ENCODE data around the gene SDC1. TPM values are rescaled to one million over a fixed set of nuclear protein-coding genes. Genes with fewer than 3 reads are reported as not detected.
A peak's percentile ranks its signal among the peaks of the same experiment; 100 is the strongest.

SDC1 gene
- polyA plus RNA-seq, 4 donors: 36.9 to 89.9 (median 58.3) TPM

DNA sequence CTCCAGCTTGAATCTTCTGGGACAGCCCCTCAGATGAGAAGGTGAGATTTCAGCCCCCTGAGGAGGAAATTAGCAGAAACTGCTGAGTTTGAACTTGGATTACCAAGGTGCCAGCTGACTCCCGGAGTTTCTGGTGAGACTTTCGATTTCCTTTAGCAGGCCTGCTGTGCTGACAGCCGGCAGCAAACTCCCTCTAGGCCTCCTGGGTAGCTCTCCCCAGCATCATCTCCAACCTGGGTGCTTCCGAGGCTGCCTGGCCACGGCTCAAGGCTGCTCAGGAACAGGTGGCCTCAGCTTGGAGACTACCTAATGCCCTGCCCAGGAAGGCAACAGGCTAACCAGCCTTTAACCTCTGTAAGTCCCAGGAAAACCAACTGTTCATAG, 16.5 kb downstream of the SDC1 start:
- peak overlapping the region; percentile 68 to 94 (median 81) for H3K27ac ChIP-seq (ENCODE audit: low read depth in 1 of 3, low read length in 2 of 3)
- no peak overlapping the region for H3K4me3 ChIP-seq (ENCODE audit: low read depth in 1 of 3, low read length in 3 of 3)
- DNase-seq: peak; percentile 65 to 77

DNA sequence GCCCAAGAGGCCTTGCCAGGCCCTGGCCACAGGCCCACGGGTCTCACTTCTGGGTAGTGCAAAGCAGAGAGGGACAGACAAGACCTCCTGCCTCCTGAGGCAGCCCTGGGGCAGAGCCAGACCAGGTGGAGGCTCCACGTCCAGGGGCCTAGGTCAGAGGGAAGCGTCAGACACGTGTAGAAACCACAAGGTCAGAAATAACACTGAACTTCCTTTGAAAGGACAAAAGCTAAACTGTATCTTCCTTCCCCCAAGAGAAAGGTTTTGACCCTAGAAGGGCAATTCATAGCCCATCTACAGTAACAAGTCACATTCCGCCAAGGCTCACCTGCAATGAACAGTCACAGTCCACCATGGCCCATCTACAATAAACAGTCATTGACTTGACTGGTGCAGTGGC, 17.9 kb downstream of the SDC1 start:
- Histone ChIP-seq H3K27me3 (ENCODE audit: control insufficient read depth in 3 of 3, insufficient read depth in 3 of 3, low read length in 3 of 3) (no peaks in the 10 kb centered on the region), H3K4me3 (ENCODE audit: low read depth in 1 of 3, low read length in 3 of 3) (no peak overlapping the region), H3K4me1 (ENCODE audit: control insufficient read depth in 3 of 3, insufficient read depth in 2 of 3, low read depth in 1 of 3, low read length in 2 of 3) (peaks cover 7 to 38% (median 7%) of the 10 kb centered on the region in 3 donors), H3K27ac (ENCODE audit: low read depth in 1 of 3, low read length in 2 of 3) (peak overlapping the region in 2 of 3 donors; percentile 33 to 51), H3K36me3 (ENCODE audit: control insufficient read depth in 3 of 3, insufficient read depth in 2 of 3, low read depth in 1 of 3, low read length in 3 of 3) (peaks cover 0 to 77% (median 14%) of the 10 kb centered on the region in 3 donors), H3K9me3 (ENCODE audit: control insufficient read depth in 2 of 2, insufficient read depth in 1 of 2, low read depth in 1 of 2, low read length in 1 of 2) (no peaks in the 10 kb centered on the region)
- FAIRE-seq (no peak), DNase-seq (no peak)
- WGBS, 3 donors: 55 to 64% (median 60%) methylated on average over 5 of the region's 5 CpGs

More for the DNA sequence above, 16.5 kb downstream of the SDC1 start:
- Histone ChIP-seq H3K9me3 (ENCODE audit: control insufficient read depth in 2 of 2, insufficient read depth in 1 of 2, low read depth in 1 of 2, low read length in 1 of 2) (no peaks in the 10 kb centered on the region), H3K27me3 (ENCODE audit: control insufficient read depth in 3 of 3, insufficient read depth in 3 of 3, low read length in 3 of 3) (no peaks in the 10 kb centered on the region), H3K36me3 (ENCODE audit: control insufficient read depth in 3 of 3, insufficient read depth in 2 of 3, low read depth in 1 of 3, low read length in 3 of 3) (peaks cover 0 to 76% (median 8%) of the 10 kb centered on the region in 3 donors), H3K4me1 (ENCODE audit: control insufficient read depth in 3 of 3, insufficient read depth in 2 of 3, low read depth in 1 of 3, low read length in 2 of 3) (peaks cover 7 to 53% (median 7%) of the 10 kb centered on the region in 3 donors)
- no peak for FAIRE-seq
- 12 to 33% (median 29%) methylated on average over 5 of the region's 5 CpGs for WGBS, 3 donors

DNA sequence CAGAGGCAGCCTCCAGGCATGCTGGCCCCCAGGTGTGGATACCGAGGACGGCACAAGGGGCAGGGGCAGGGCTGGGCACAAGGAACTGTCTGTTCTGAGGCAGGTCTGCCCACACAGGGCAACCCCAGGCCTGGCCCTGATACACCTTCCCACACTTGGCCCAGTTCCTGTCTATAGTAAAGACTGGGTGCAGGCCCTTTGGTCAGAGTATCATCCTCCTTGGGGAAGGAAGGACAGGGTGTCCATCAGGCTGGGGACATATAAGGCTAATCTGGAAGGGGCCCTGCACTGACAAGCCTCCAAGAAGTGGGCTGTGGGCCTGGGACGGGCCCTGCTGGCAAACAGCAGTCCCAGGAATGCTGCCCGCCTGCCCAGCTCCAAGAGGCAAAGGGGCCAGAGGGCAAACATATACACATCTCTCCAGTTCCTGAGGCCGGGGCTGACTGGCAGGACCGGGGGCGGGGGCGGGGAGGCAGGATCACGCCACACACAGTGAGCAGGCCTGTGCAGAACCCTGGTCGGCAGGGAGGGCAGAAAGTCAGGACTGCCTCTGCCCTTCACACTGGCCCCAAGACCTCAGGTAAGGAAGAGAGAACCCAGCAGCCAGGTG, 18.9 kb downstream of the SDC1 start:
- Histone ChIP-seq H3K9me3 (ENCODE audit: control insufficient read depth in 2 of 2, insufficient read depth in 1 of 2, low read depth in 1 of 2, low read length in 1 of 2) (no peaks in the 10 kb centered on the region), H3K4me3 (ENCODE audit: low read depth in 1 of 3, low read length in 3 of 3) (no peak overlapping the region), H3K36me3 (ENCODE audit: control insufficient read depth in 3 of 3, insufficient read depth in 2 of 3, low read depth in 1 of 3, low read length in 3 of 3) (peaks cover 0 to 76% (median 17%) of the 10 kb centered on the region in 3 donors), H3K27me3 (ENCODE audit: control insufficient read depth in 3 of 3, insufficient read depth in 3 of 3, low read length in 3 of 3) (no peaks in the 10 kb centered on the region), H3K4me1 (ENCODE audit: control insufficient read depth in 3 of 3, insufficient read depth in 2 of 3, low read depth in 1 of 3, low read length in 2 of 3) (peaks cover 7 to 37% (median 7%) of the 10 kb centered on the region in 3 donors), H3K27ac (ENCODE audit: low read depth in 1 of 3, low read length in 2 of 3) (peak overlapping the region in 2 of 3 donors; percentile 33 to 40)
- FAIRE-seq (no peak), DNase-seq (peak in 1 of 2 donors; percentile 57)
- WGBS, 3 donors: 44 to 61% (median 53%) methylated on average over 10 of the region's 10 CpGs

DNA sequence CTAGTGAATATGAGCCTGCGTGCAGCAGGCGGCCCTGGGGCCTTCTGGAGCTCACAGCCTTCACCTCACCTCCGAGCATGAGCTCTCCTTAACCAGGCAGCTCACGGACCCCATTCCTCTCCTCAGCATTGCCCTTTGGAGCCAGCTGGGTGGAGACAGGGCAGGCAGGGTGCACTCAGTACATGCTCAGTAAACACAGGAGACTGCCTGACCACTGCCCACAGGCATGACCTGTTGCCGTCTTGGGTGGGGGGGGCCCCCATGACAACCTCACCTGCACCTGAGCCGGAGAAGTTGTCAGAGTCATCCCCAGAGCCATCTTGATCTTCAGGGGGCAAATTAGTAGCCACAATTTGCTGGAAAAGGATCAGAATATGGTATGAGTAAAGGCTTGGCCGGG, 19.9 kb downstream of the SDC1 start:
- Histone ChIP-seq H3K4me3 (ENCODE audit: low read depth in 1 of 3, low read length in 3 of 3) (no peak overlapping the region), H3K27ac (ENCODE audit: low read depth in 1 of 3, low read length in 2 of 3) (peak overlapping the region in 1 of 3 donors; percentile 40), H3K9me3 (ENCODE audit: control insufficient read depth in 2 of 2, insufficient read depth in 1 of 2, low read depth in 1 of 2, low read length in 1 of 2) (no peaks in the 10 kb centered on the region), H3K4me1 (ENCODE audit: control insufficient read depth in 3 of 3, insufficient read depth in 2 of 3, low read depth in 1 of 3, low read length in 2 of 3) (peaks cover 7 to 31% (median 7%) of the 10 kb centered on the region in 3 donors), H3K27me3 (ENCODE audit: control insufficient read depth in 3 of 3, insufficient read depth in 3 of 3, low read length in 3 of 3) (no peaks in the 10 kb centered on the region), H3K36me3 (ENCODE audit: control insufficient read depth in 3 of 3, insufficient read depth in 2 of 3, low read depth in 1 of 3, low read length in 3 of 3) (peaks cover 0 to 78% (median 17%) of the 10 kb centered on the region in 3 donors)
- no peak for DNase-seq
- no peak for FAIRE-seq
- WGBS, 3 donors: 81 to 93% (median 91%) methylated on average over 7 of the region's 7 CpGs

DNA sequence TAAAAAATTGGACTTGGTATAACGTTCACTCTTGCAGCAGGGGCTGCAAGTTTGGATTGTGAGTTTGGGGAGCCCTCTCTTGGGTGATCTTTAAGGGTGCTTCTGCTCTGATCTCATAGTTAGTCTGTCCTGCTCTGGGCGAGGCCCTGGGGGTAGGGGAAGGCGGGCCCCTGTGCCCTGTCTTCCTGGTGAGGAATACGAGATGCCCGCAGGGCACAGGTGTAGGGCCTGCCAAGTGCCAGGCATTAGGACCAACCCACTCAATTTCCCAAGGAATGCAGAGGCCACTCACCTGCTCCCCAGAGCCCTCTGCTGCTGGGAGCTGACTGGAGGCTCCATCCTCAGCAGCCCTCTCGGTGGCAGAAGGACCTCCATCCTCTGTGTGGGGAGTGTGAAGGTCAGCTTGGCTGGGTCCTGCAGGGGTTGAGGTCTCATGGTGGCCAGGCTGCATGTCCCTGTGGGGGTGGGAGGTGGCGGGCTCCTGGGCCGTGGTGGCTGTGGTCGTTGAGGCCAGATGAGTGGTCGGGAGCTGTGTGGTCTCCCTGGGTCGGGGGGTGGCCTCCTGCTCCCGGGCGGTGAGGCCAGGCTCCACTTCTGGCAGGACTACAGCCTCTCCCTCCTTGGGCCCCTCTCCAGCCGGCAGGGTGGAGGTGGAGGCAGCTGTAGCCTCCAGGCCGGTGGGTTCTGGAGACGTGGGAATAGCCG, 21.3 kb downstream of the SDC1 start:
- Histone ChIP-seq H3K27me3 (ENCODE audit: control insufficient read depth in 3 of 3, insufficient read depth in 3 of 3, low read length in 3 of 3) (no peaks in the 10 kb centered on the region), H3K36me3 (ENCODE audit: control insufficient read depth in 3 of 3, insufficient read depth in 2 of 3, low read depth in 1 of 3, low read length in 3 of 3) (peaks cover 0 to 69% (median 17%) of the 10 kb centered on the region in 3 donors), H3K9me3 (ENCODE audit: control insufficient read depth in 2 of 2, insufficient read depth in 1 of 2, low read depth in 1 of 2, low read length in 1 of 2) (no peaks in the 10 kb centered on the region), H3K4me3 (ENCODE audit: low read depth in 1 of 3, low read length in 3 of 3) (no peak overlapping the region), H3K4me1 (ENCODE audit: control insufficient read depth in 3 of 3, insufficient read depth in 2 of 3, low read depth in 1 of 3, low read length in 2 of 3) (peaks cover 6 to 31% (median 8%) of the 10 kb centered on the region in 3 donors), H3K27ac (ENCODE audit: low read depth in 1 of 3, low read length in 2 of 3) (no peak overlapping the region)
- FAIRE-seq (no peak), DNase-seq (no peak)
- 84 to 86% (median 85%) methylated on average over 16 to 17 of the region's 17 CpGs for WGBS, 3 donors

DNA sequence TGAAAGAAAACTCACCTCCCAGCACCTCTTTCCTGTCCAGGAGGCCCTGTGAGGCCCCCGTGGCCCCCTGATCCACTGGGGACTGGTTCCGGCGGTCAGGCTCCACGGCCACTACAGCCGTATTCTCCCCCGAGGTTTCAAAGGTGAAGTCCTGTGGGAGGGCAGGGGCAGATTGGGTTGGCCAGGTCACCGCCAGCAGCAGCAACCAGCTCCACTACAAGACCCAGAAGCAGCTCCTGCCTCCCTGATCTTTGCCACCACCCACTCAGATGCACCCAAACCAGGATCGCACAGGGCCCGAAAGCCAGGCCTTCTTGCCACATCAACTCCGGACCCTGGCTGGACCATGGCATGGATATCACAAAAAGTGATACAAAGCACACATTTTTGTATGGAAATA, 21.9 kb downstream of the SDC1 start:
- H3K4me3 ChIP-seq (ENCODE audit: low read depth in 1 of 3, low read length in 3 of 3): no peak overlapping the region
- H3K9me3 ChIP-seq (ENCODE audit: control insufficient read depth in 2 of 2, insufficient read depth in 1 of 2, low read depth in 1 of 2, low read length in 1 of 2): no peaks in the 10 kb centered on the region
- no peak for DNase-seq
- peaks cover 0 to 68% (median 17%) of the 10 kb centered on the region in 3 donors for H3K36me3 ChIP-seq (ENCODE audit: control insufficient read depth in 3 of 3, insufficient read depth in 2 of 3, low read depth in 1 of 3, low read length in 3 of 3)
- H3K4me1 ChIP-seq (ENCODE audit: control insufficient read depth in 3 of 3, insufficient read depth in 2 of 3, low read depth in 1 of 3, low read length in 2 of 3): peaks cover 9 to 31% (median 12%) of the 10 kb centered on the region in 3 donors
- H3K27ac ChIP-seq (ENCODE audit: low read depth in 1 of 3, low read length in 2 of 3): no peak overlapping the region
- WGBS, 3 donors: 92 to 95% (median 94%) methylated on average over 10 of the region's 10 CpGs
- no peaks in the 10 kb centered on the region for H3K27me3 ChIP-seq (ENCODE audit: control insufficient read depth in 3 of 3, insufficient read depth in 3 of 3, low read length in 3 of 3)
- FAIRE-seq: no peak

DNA sequence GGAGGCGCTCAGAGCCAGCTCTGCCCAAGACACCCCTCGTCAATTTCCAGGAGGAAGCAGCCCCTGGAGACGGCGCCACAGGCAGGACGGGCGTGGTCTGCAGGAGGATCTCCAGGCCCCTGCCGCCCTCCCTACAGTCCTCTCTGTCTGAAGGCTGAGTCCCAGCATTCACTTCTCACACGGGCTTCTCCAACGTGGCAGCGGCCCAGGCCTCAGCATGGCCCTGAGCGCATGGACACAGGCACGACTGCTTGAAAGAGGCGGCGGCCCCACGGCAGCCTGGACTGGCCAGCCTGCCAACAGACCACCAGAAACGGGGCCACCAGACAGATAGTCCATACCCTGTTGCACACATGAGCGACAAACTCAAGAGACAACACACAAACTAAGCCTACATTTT, 23.3 kb downstream of the SDC1 start:
- Histone ChIP-seq H3K27ac (ENCODE audit: low read depth in 1 of 3, low read length in 2 of 3) (no peak overlapping the region), H3K27me3 (ENCODE audit: control insufficient read depth in 3 of 3, insufficient read depth in 3 of 3, low read length in 3 of 3) (no peaks in the 10 kb centered on the region), H3K4me1 (ENCODE audit: control insufficient read depth in 3 of 3, insufficient read depth in 2 of 3, low read depth in 1 of 3, low read length in 2 of 3) (peaks cover 5 to 24% (median 7%) of the 10 kb centered on the region in 3 donors), H3K9me3 (ENCODE audit: control insufficient read depth in 2 of 2, insufficient read depth in 1 of 2, low read depth in 1 of 2, low read length in 1 of 2) (no peaks in the 10 kb centered on the region), H3K36me3 (ENCODE audit: control insufficient read depth in 3 of 3, insufficient read depth in 2 of 3, low read depth in 1 of 3, low read length in 3 of 3) (peaks cover 0 to 64% (median 17%) of the 10 kb centered on the region in 3 donors), H3K4me3 (ENCODE audit: low read depth in 1 of 3, low read length in 3 of 3) (no peak overlapping the region)
- DNase-seq (no peak), FAIRE-seq (no peak)
- 87 to 88% (median 88%) methylated on average over 17 of the region's 17 CpGs for WGBS, 3 donors

DNA sequence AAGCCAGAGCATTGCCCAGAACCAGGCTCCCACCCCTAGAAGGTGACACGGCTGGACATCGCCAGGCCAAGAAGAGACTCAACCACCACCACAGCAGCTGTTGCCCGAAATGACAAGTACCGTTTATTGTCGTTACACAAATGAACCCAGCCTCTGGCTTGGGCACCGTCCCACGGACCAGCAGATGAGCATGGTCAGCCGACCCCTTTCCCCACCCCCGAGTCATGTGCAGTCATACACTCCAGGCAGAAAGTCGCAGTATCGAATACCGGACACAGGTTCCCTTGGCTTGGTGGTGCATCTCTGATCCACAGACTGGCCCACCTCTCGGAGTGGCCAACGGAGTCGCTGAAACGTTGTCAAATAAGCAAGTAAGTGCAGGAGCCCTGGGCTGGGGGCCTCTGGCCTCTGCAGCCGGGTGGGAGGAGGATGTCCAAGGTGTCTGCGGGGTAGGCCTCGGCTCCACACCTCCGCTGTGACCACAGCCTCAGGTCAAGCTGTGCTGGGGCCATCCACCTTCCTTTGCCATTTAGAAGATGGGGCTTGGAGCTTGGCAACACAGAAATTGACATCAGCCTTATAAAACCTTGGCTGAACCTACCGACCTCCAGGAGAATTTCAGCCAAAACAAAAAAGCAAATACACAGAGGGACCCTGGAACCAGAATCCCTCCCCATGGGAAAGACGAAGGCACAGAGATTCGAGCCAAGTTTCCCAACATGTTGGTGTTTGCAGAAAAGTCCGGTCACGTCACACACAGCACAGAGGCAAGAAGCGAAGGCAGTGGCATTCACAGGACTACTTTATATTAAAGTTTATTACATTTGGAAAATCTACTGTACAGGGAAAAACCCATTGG, 24.0 kb downstream of the SDC1 start:
- DNase-seq (no peak), FAIRE-seq (no peak)
- Histone ChIP-seq H3K4me1 (ENCODE audit: control insufficient read depth in 3 of 3, insufficient read depth in 2 of 3, low read depth in 1 of 3, low read length in 2 of 3) (peaks cover 5 to 23% (median 7%) of the 10 kb centered on the region in 3 donors), H3K9me3 (ENCODE audit: control insufficient read depth in 2 of 2, insufficient read depth in 1 of 2, low read depth in 1 of 2, low read length in 1 of 2) (no peaks in the 10 kb centered on the region), H3K27me3 (ENCODE audit: control insufficient read depth in 3 of 3, insufficient read depth in 3 of 3, low read length in 3 of 3) (no peaks in the 10 kb centered on the region), H3K27ac (ENCODE audit: low read depth in 1 of 3, low read length in 2 of 3) (no peak overlapping the region), H3K4me3 (ENCODE audit: low read depth in 1 of 3, low read length in 3 of 3) (no peak overlapping the region), H3K36me3 (ENCODE audit: control insufficient read depth in 3 of 3, insufficient read depth in 2 of 3, low read depth in 1 of 3, low read length in 3 of 3) (peaks cover 0 to 58% (median 17%) of the 10 kb centered on the region in 3 donors)
- 90 to 91% (median 90%) methylated on average over 26 of the region's 26 CpGs for WGBS, 3 donors
